ENCODE measurements around the gene CCDC197. TPM values are rescaled to one million over a fixed set of nuclear protein-coding genes. Genes with fewer than 3 reads are reported as not detected.

CCDC197 gene
- total and polyA plus RNA-seq, 9 of the 15 experiments (the other 6 are each of a cell fraction or from before 2014, with no cell fraction given), result not detected

GRCh38 chr14:94018308-94018707, 21.2 kb downstream of the CCDC197 start:
- TF ChIP-seq PTTG1 (tag; IDR thresholded peaks at IDR 0.05; ENCODE audit: low read depth) (no peak), PKNOX1 (IDR thresholded peaks at IDR 0.05) (peak; percentile 15; the same call in 1 of the 2 replicates), MEIS2 (IDR thresholded peaks at IDR 0.05; ENCODE audit: partially characterized antibody) (peak; percentile 23)
- no TSS peak for BruUV-seq (replicated peaks)
- WGBS (ENCODE audit: insufficient coverage, low coverage, missing lambda C conversion rate), result 0% methylated on average over 8 of the region's 8 CpGs
- no peak overlapping the region for H3K27ac ChIP-seq (ENCODE audit: extremely low read depth, low read depth, low read length)
- H3K4me1 ChIP-seq (replicated peaks in 1 of 2; ENCODE audit: control insufficient read depth in 2 of 2, insufficient read depth in 2 of 2, low read length in 2 of 2), result no peaks in the 10 kb centered on the region
- FAIRE-seq (no peak), DNase-seq (ENCODE audit: extremely low read depth in 1 of 4, low spot score in 3 of 4) (no peak), ATAC-seq (no peak)
- H2AFZ ChIP-seq (ENCODE audit: low read depth, low read length), result no peak overlapping the region
- no peak overlapping the region for H3K4me3 ChIP-seq
- H3K9me1 ChIP-seq (ENCODE audit: control insufficient read depth, insufficient read depth, low read length), result no peaks in the 10 kb centered on the region
- H3K9me3 ChIP-seq (replicated peaks; ENCODE audit: control insufficient read depth, insufficient read depth, low read depth, low read length), result no peaks in the 10 kb centered on the region
- intact Hi-C loops (cut with micrococcal nuclease), result no loop called here
- H3K4me2 ChIP-seq (ENCODE audit: insufficient read depth, low read length), result no peak overlapping the region
- no peak overlapping the region for H3K9ac ChIP-seq (ENCODE audit: insufficient read depth in 1 of 2, low read depth in 2 of 2, low read length in 2 of 2)
- in situ Hi-C loops (cut with MboI), result no loop called here
- H3K36me3 ChIP-seq (ENCODE audit: control insufficient read depth, insufficient read depth, low read length), result no peaks in the 10 kb centered on the region
- no peaks in the 10 kb centered on the region for H3K79me2 ChIP-seq (ENCODE audit: control insufficient read depth, insufficient read depth, low read length)
- POLR2A ChIA-PET, result no interaction called here
- CTCF ChIA-PET (ENCODE audit: low intra/inter-chr PET ratio), result no interaction called here
- peaks cover 0 to 31% of the 10 kb centered on the region in 2 experiments; a peak in 3 of 5 replicates for H3K27me3 ChIP-seq (ENCODE audit: control insufficient read depth in 2 of 2, insufficient read depth in 2 of 2, low read length in 2 of 2)
- H4K20me1 ChIP-seq (replicated peaks; ENCODE audit: control insufficient read depth, insufficient read depth, low read length), result no peaks in the 10 kb centered on the region

GRCh38 chr14:94019329-94019728, 22.2 kb downstream of the CCDC197 start:
- in situ Hi-C loops (cut with MboI), result no loop called here
- Histone ChIP-seq H3K9me3 (replicated peaks; ENCODE audit: control insufficient read depth, insufficient read depth, low read depth, low read length) (no peaks in the 10 kb centered on the region), H3K4me2 (ENCODE audit: insufficient read depth, low read length) (no peak overlapping the region), H3K4me1 (replicated peaks in 1 of 2; ENCODE audit: control insufficient read depth in 2 of 2, insufficient read depth in 2 of 2, low read length in 2 of 2) (no peaks in the 10 kb centered on the region), H3K36me3 (ENCODE audit: control insufficient read depth, insufficient read depth, low read length) (no peaks in the 10 kb centered on the region), H3K4me3 (no peak overlapping the region), H4K20me1 (replicated peaks; ENCODE audit: control insufficient read depth, insufficient read depth, low read length) (no peaks in the 10 kb centered on the region), H3K79me2 (ENCODE audit: control insufficient read depth, insufficient read depth, low read length) (no peaks in the 10 kb centered on the region), H3K27me3 (ENCODE audit: control insufficient read depth in 2 of 2, insufficient read depth in 2 of 2, low read length in 2 of 2) (peaks cover 0 to 31% of the 10 kb centered on the region in 2 experiments; a peak in 3 of 5 replicates), H3K9me1 (ENCODE audit: control insufficient read depth, insufficient read depth, low read length) (no peaks in the 10 kb centered on the region), H3K27ac (ENCODE audit: extremely low read depth, low read depth, low read length) (no peak overlapping the region), H3K9ac (ENCODE audit: insufficient read depth in 1 of 2, low read depth in 2 of 2, low read length in 2 of 2) (no peak overlapping the region), H2AFZ (ENCODE audit: low read depth, low read length) (no peak overlapping the region)
- 7% methylated on average over 2 of the region's 6 CpGs for WGBS (ENCODE audit: insufficient coverage, low coverage, missing lambda C conversion rate)
- POLR2A ChIA-PET, result interaction anchor here (0.6 kb wide), 1 partner anchor 46 kb away, joined by 3 read pairs; no protein-coding TSS in a partner anchor
- BruUV-seq (replicated peaks), result no TSS peak
- intact Hi-C loops (cut with micrococcal nuclease), result no loop called here
- FAIRE-seq (no peak), ATAC-seq (no peak), DNase-seq (ENCODE audit: extremely low read depth in 1 of 4, low spot score in 3 of 4) (no peak)
- CTCF ChIA-PET (ENCODE audit: low intra/inter-chr PET ratio), result no interaction called here
- TF ChIP-seq RBM15 (IDR thresholded peaks at IDR 0.05; ENCODE audit: insufficient read depth, low read length) (no peak), ZNF696 (CRISPR knock-in tag; conservative IDR thresholded peaks at IDR 0.05) (no peak), ZKSCAN3 (CRISPR knock-in tag; IDR thresholded peaks at IDR 0.05) (no peak), CEBPZ (IDR thresholded peaks at IDR 0.05; ENCODE audit: borderline replicate concordance, low read depth, low read length) (no peak), NELFE (IDR thresholded peaks at IDR 0.05; ENCODE audit: insufficient read depth, insufficient read length) (no peak), HIVEP1 (CRISPR knock-in tag; IDR thresholded peaks at IDR 0.05) (no peak), ESRRB (CRISPR knock-in tag; IDR thresholded peaks at IDR 0.05; ENCODE audit: borderline replicate concordance) (no peak), RFX1 (IDR thresholded peaks at IDR 0.05) (no peak), SMARCA4 (IDR thresholded peaks at IDR 0.05) (no peak), HDAC1 (IDR thresholded peaks at IDR 0.05) (no peak)
